GM23248 (cell line): ENCODE data around the gene SNX3. TPM values are rescaled to one million over a fixed set of nuclear protein-coding genes. Genes with fewer than 3 reads are reported as not detected.

Source experiments
- DNase-seq: peaks from one replicate; pipeline ENCODE4 v3.0.0-alpha.2; 2015
- H2AFZ ChIP-seq: fragments of 200-600 bp; sonication (generic); 2 replicates; pipeline ENCODE4 v1.6.1; 2016; ENCODE audit warnings: antibody characterized with exemption
- H3F3A ChIP-seq: fragments of 200-600 bp; sonication (generic); 2 replicates; pipeline ENCODE4 v1.6.1; 2016; ENCODE audit warnings: mild to moderate bottlenecking, antibody characterized with exemption, mixed run types; ENCODE audit not compliant: insufficient read depth
- H3K27ac ChIP-seq: fragments of 200-600 bp; sonication (generic); 2 replicates; pipeline ENCODE4 v1.5.1; 2016; ENCODE audit warnings: mild to moderate bottlenecking
- H3K27me3 ChIP-seq: fragments of 200-600 bp; sonication (generic); replicated peaks from 2 replicates; pipeline ENCODE4 v1.6.1; 2016; ENCODE audit warnings: mild to moderate bottlenecking; ENCODE audit not compliant: insufficient read depth
- H3K36me3 ChIP-seq: fragments of 200-600 bp; sonication (generic); 2 replicates; pipeline ENCODE4 v1.6.1; 2016; ENCODE audit warnings: low read depth, mild to moderate bottlenecking
- H3K4me1 ChIP-seq: fragments of 200-600 bp; sonication (generic); 2 replicates; pipeline ENCODE4 v1.6.1; 2016; ENCODE audit warnings: mild to moderate bottlenecking; ENCODE audit not compliant: insufficient read depth
- H3K4me2 ChIP-seq: fragments of 200-600 bp; sonication (generic); one replicate; pipeline ENCODE4 v1.6.1; 2016; ENCODE audit warnings: mild to moderate bottlenecking; ENCODE audit not compliant: unreplicated experiment
- H3K4me3 ChIP-seq: fragments of 200-600 bp; sonication (generic); 2 replicates; pipeline ENCODE4 v1.5.1; 2016; ENCODE audit warnings: mild to moderate bottlenecking
- H3K79me2 ChIP-seq: fragments of 200-600 bp; sonication (generic); 2 replicates; pipeline ENCODE4 v1.6.1; 2016; ENCODE audit warnings: mild to moderate bottlenecking; ENCODE audit not compliant: insufficient read depth
- H3K9ac ChIP-seq: fragments of 200-600 bp; sonication (generic); 2 replicates; pipeline ENCODE4 v1.6.1; 2016; ENCODE audit warnings: mild to moderate bottlenecking
- H3K9me2 ChIP-seq: fragments of 200-600 bp; sonication (generic); 2 replicates; pipeline ENCODE4 v1.6.1; 2016; ENCODE audit warnings: mixed run types, mild to moderate bottlenecking, moderate library complexity; ENCODE audit not compliant: insufficient read depth
- H3K9me3 ChIP-seq: fragments of 200-600 bp; sonication (generic); one replicate; pipeline ENCODE4 v1.6.1; 2017; ENCODE audit warnings: low read depth
- H4K20me1 ChIP-seq: fragments of 200-600 bp; sonication (generic); 2 replicates; pipeline ENCODE4 v1.6.0; 2016; ENCODE audit not compliant: insufficient read depth
- EZH2 ChIP-seq: fragments of 200-600 bp; sonication (generic); IDR thresholded peaks from 2 replicates; pipeline ENCODE4 v1.6.1; 2018; ENCODE audit warnings: antibody characterized with exemption, mild to moderate bottlenecking; ENCODE audit not compliant: insufficient read depth, poor library complexity, severe bottlenecking
- EZH2phosphoT487 ChIP-seq: fragments of 200-600 bp; sonication (generic); IDR thresholded peaks from 2 replicates; pipeline ENCODE4 v1.6.1; 2018; ENCODE audit warnings: antibody characterized with exemption, moderate library complexity, mild to moderate bottlenecking, low read depth; ENCODE audit not compliant: insufficient read depth
- WGBS, 2 experiments: methylation state at CpG; one replicate each; pipeline ENCODE4 v1.1.6; 2015 to 2017; ENCODE audit warnings: low lambda C conversion rate in 2 of 2, low coverage in 1 of 2; ENCODE audit errors: missing lambda C conversion rate in 2 of 2; 5-methylcytosine and 5-hydroxymethylcytosine counted together
- in situ Hi-C: fragments of 300-500 bp; cut with MboI; formaldehyde crosslinking; loops from 2 replicates; pipeline ENCODE4 v1.15.0; 2020
- polyA plus RNA-seq: library from polyadenylated mRNA; unstranded; fragments of >200 nt; fragmentation: Nextera tagmentation; extraction: Ambion mirVana; gene quantifications from 2 replicates; pipeline ENCODE4 v1.2.1, GENCODE V29; 2016
- total RNA-seq: library from RNA; depleted of rRNA; stranded (reverse); fragments of >200 nt; shearing (Covaris generic); gene quantifications from 2 replicates; pipeline ENCODE4 v1.2.3, GENCODE V29; 2014

The SNX3 gene
- total and polyA plus RNA-seq, 2 experiments from 2014 or later: 236 to 403 TPM

- peaks cover 95% of the 10 kb centered on the region for H3K79me2 ChIP-seq
- DNase-seq: no peak
- H2AFZ ChIP-seq: no peak overlapping the region
- no peaks in the 10 kb centered on the region for H3K9me3 ChIP-seq
- no peaks in the 10 kb centered on the region for H3K4me1 ChIP-seq
- no peaks in the 10 kb centered on the region for H3K9me2 ChIP-seq
- H3K27me3 ChIP-seq: no peaks in the 10 kb centered on the region
- H3K4me2 ChIP-seq: no peak overlapping the region
- H3K27ac ChIP-seq: no peak overlapping the region
- no peak for TF ChIP-seq EZH2phosphoT487
- TF ChIP-seq EZH2: no peak
- in situ Hi-C loops: no loop called here
- no peaks in the 10 kb centered on the region; the same call in 1 of the 2 replicates for H3K36me3 ChIP-seq
- no peaks in the 10 kb centered on the region for H3F3A ChIP-seq
- peaks cover 2% of the 10 kb centered on the region; the same call in 1 of the 2 replicates for H4K20me1 ChIP-seq
- WGBS, 2 experiments: 53 to 58% methylated on average over 2 of the region's 2 CpGs
- no peak overlapping the region for H3K9ac ChIP-seq
- H3K4me3 ChIP-seq: no peak overlapping the region
These were observed 24.0 kb downstream of the SNX3 start for GRCh38 chr6:108236791-108237190.

GRCh38 chr6:108235127-108235526 is 25.7 kb downstream of the SNX3 start:
- no peaks in the 10 kb centered on the region for H3K4me1 ChIP-seq
- H3K36me3 ChIP-seq: no peaks in the 10 kb centered on the region; the same call in 1 of the 2 replicates
- H3K9me2 ChIP-seq: no peaks in the 10 kb centered on the region
- peaks cover 95% of the 10 kb centered on the region for H3K79me2 ChIP-seq
- no peaks in the 10 kb centered on the region for H3F3A ChIP-seq
- H2AFZ ChIP-seq: no peak overlapping the region
- no peak overlapping the region for H3K9ac ChIP-seq
- H3K27me3 ChIP-seq: no peaks in the 10 kb centered on the region
- H4K20me1 ChIP-seq: peaks cover 2% of the 10 kb centered on the region; the same call in 1 of the 2 replicates
- no peak overlapping the region for H3K4me2 ChIP-seq
- no peak for DNase-seq
- no peak overlapping the region for H3K27ac ChIP-seq
- H3K9me3 ChIP-seq: no peaks in the 10 kb centered on the region
- TF ChIP-seq EZH2phosphoT487 (no peak), EZH2 (no peak)
- in situ Hi-C loops: no loop called here
- WGBS, 2 experiments: 95 to 99% methylated on average over 4 of the region's 4 CpGs
- no peak overlapping the region for H3K4me3 ChIP-seq

GRCh38 chr6:108228416-108228815 is 32.4 kb downstream of the SNX3 start:
- H3K79me2 ChIP-seq: peaks cover 98% of the 10 kb centered on the region
- no peak overlapping the region for H2AFZ ChIP-seq
- no peaks in the 10 kb centered on the region for H3K4me1 ChIP-seq
- H3K27ac ChIP-seq: no peak overlapping the region
- H3K4me2 ChIP-seq: no peak overlapping the region
- TF ChIP-seq EZH2 (no peak), EZH2phosphoT487 (no peak)
- WGBS, 2 experiments: 95 to 97% methylated on average over 8 of the region's 8 CpGs
- H3K4me3 ChIP-seq: no peak overlapping the region
- H3K36me3 ChIP-seq: no peaks in the 10 kb centered on the region
- H3F3A ChIP-seq: no peaks in the 10 kb centered on the region
- H4K20me1 ChIP-seq: no peaks in the 10 kb centered on the region
- H3K9me3 ChIP-seq: no peaks in the 10 kb centered on the region
- no peak for DNase-seq
- no peaks in the 10 kb centered on the region for H3K9me2 ChIP-seq
- in situ Hi-C loops: no loop called here
- no peak overlapping the region for H3K9ac ChIP-seq
- no peaks in the 10 kb centered on the region for H3K27me3 ChIP-seq

- H3K9ac ChIP-seq: no peak overlapping the region
- no peaks in the 10 kb centered on the region for H3K9me3 ChIP-seq
- no peak overlapping the region for H3K4me3 ChIP-seq
- no peaks in the 10 kb centered on the region for H3K9me2 ChIP-seq
- no peaks in the 10 kb centered on the region for H3K27me3 ChIP-seq
- no peak for TF ChIP-seq EZH2
- no peak for TF ChIP-seq EZH2phosphoT487
- H3K4me1 ChIP-seq: no peaks in the 10 kb centered on the region
- no peaks in the 10 kb centered on the region for H3K36me3 ChIP-seq
- no peaks in the 10 kb centered on the region for H4K20me1 ChIP-seq
- in situ Hi-C loops: no loop called here
- DNase-seq: no peak
- WGBS, 2 experiments: 98 to 99% methylated on average over 3 of the region's 3 CpGs
- no peak overlapping the region for H2AFZ ChIP-seq
- no peaks in the 10 kb centered on the region for H3F3A ChIP-seq
- H3K27ac ChIP-seq: no peak overlapping the region
- peaks cover 98% of the 10 kb centered on the region for H3K79me2 ChIP-seq
- H3K4me2 ChIP-seq: no peak overlapping the region
These were observed 33.5 kb downstream of the SNX3 start for GRCh38 chr6:108227290-108227689.

- Histone ChIP-seq H3K9me2 (no peaks in the 10 kb centered on the region), H4K20me1 (no peaks in the 10 kb centered on the region), H3K4me2 (no peak overlapping the region), H3K9me3 (no peaks in the 10 kb centered on the region), H3K27me3 (no peaks in the 10 kb centered on the region), H3K36me3 (peaks cover 24% of the 10 kb centered on the region), H3F3A (no peaks in the 10 kb centered on the region), H3K9ac (no peak overlapping the region), H3K27ac (no peak overlapping the region), H3K79me2 (peaks cover 88% of the 10 kb centered on the region), H3K4me3 (no peak overlapping the region), H3K4me1 (no peaks in the 10 kb centered on the region), H2AFZ (no peak overlapping the region)
- TF ChIP-seq EZH2phosphoT487 (no peak), EZH2 (no peak)
- in situ Hi-C loops: no loop called here
- peak; percentile 33 for DNase-seq
- 13 to 43% methylated on average over 1 of the region's 1 CpG for WGBS, 2 experiments
These were observed 38.3 kb downstream of the SNX3 start for GRCh38 chr6:108222504-108222903.
